Endodermal cell (in vitro differentiated cells): ENCODE results near the gene ASPSCR1. TPM values are rescaled to one million over a fixed set of nuclear protein-coding genes. Genes with fewer than 3 reads are reported as not detected.

Experiments used
- DNase-seq: peaks from one replicate; pipeline ENCODE4 v3.0.0-alpha.2; 2017
- H3K27ac ChIP-seq: 2 replicates; pipeline ENCODE4 v1.5.1; 2013; ENCODE audit warnings: mild to moderate bottlenecking, low read depth, low read length, moderate library complexity
- H3K27me3 ChIP-seq: 2 replicates; pipeline ENCODE4 v1.6.1; 2013; ENCODE audit warnings: mild to moderate bottlenecking, low read length, moderate library complexity; ENCODE audit not compliant: insufficient read depth, control insufficient read depth, poor library complexity, severe bottlenecking
- H3K36me3 ChIP-seq: 2 replicates; pipeline ENCODE4 v1.7.0; 2013; ENCODE audit warnings: mild to moderate bottlenecking, low read length, moderate library complexity; ENCODE audit not compliant: control insufficient read depth, insufficient read depth
- H3K4me1 ChIP-seq: one replicate; pipeline ENCODE4 v1.7.0; 2013; ENCODE audit warnings: low read length; ENCODE audit not compliant: control insufficient read depth, insufficient read depth
- H3K4me3 ChIP-seq: 2 replicates; pipeline ENCODE4 v1.5.1; 2013; ENCODE audit warnings: mild to moderate bottlenecking, low read length, moderate library complexity
- H3K9ac ChIP-seq: 2 replicates; pipeline ENCODE4 v1.6.1; 2013; ENCODE audit warnings: mild to moderate bottlenecking, low read length, moderate library complexity; ENCODE audit not compliant: poor library complexity, severe bottlenecking; ENCODE audit errors: extremely low read depth
- H3K9me3 ChIP-seq: 2 replicates; pipeline ENCODE4 v1.6.1; 2013; ENCODE audit warnings: mild to moderate bottlenecking, low read length, moderate library complexity; ENCODE audit not compliant: control insufficient read depth
- H3K27ac Mint-ChIP-seq: 2 replicates; pipeline ENCODE4 v1.8.0; 2020; ENCODE audit warnings: mixed read lengths
- H3K27me3 Mint-ChIP-seq: 2 replicates; pipeline ENCODE4 v1.8.0; 2021; ENCODE audit warnings: mild to moderate bottlenecking, mixed read lengths; ENCODE audit not compliant: insufficient read depth
- H3K36me3 Mint-ChIP-seq: 2 replicates; pipeline ENCODE4 v1.8.0; 2020; ENCODE audit warnings: low read depth, mixed read lengths
- H3K4me1 Mint-ChIP-seq: 2 replicates; pipeline ENCODE4 v1.8.0; 2020; ENCODE audit warnings: mixed read lengths
- H3K4me3 Mint-ChIP-seq: 2 replicates; pipeline ENCODE4 v1.8.0; 2020; ENCODE audit warnings: mild to moderate bottlenecking, moderate library complexity, mixed read lengths
- H3K9me3 Mint-ChIP-seq: 2 replicates; pipeline ENCODE4 v1.8.0; 2020; ENCODE audit warnings: mild to moderate bottlenecking, mixed read lengths
- CTCF ChIP-seq: fragments of 200-600 bp; sonication (generic); conservative IDR thresholded peaks from 2 replicates; pipeline ENCODE4 v1.5.0; 2021; ENCODE audit warnings: antibody characterized with exemption, mild to moderate bottlenecking
- WGBS, 2 experiments: methylation state at CpG; one replicate each; pipeline versions ENCODE4 v1.1.5 to v1.1.7; 2013; ENCODE audit warnings: missing lambda C conversion rate in 2 of 2, mixed read lengths in 1 of 2; ENCODE audit not compliant: insufficient coverage in 1 of 2, insufficient read length in 1 of 2; 5-methylcytosine and 5-hydroxymethylcytosine counted together
- total RNA-seq, 2 donors: library from RNA; stranded (reverse); fragmentation: NEBNext Ultra II Directional in 1 of 2; extraction: Animal tissue kit (Norgen Biotek cat#: 25700) in 1 of 2; gene quantifications; 2 replicates in 1 of 2; 3 replicates in 1 of 2; pipeline ENCODE4 v1.2.1, GENCODE V29; 2021

ASPSCR1 gene
- total RNA-seq, 2 donors from 2014 or later, result 50.8 to 65.4 TPM

- H3K9ac ChIP-seq, result no peak overlapping the region
- no peak overlapping the region for H3K4me3 Mint-ChIP-seq
These were observed 37.0 kb downstream of the ASPSCR1 start for GRCh38 chr17:82014432-82014831.

DNA sequence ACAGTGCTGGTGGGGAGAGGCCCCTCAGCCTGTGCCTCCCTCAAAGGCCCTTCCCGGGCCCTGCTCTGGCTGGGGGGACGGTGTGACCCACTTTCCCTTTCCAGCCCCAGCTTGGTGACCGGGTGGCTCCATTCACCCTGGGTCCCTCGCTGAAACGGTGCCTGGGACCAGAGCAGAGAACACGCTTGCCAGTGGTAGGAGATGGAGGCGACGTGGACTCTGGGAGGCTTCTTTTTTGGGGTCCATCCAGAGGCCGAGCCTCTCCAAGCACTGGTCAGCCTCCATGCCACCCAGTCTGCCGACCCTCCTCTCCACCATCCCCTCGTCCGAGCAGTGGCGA lies 37.5 kb downstream of the ASPSCR1 start:
- TF ChIP-seq CTCF, result no peak
- H3K9ac ChIP-seq, result no peak overlapping the region
- no peaks in the 10 kb centered on the region for H3K9me3 ChIP-seq
- DNase-seq, result no peak
- no peak overlapping the region for H3K27ac ChIP-seq
- Mint-ChIP-seq H3K4me3 (no peak overlapping the region), H3K27me3 (no peaks in the 10 kb centered on the region), H3K4me1 (no peaks in the 10 kb centered on the region), H3K27ac (no peak overlapping the region), H3K9me3 (no peaks in the 10 kb centered on the region), H3K36me3 (peaks cover 8% of the 10 kb centered on the region)
- H3K27me3 ChIP-seq, result no peaks in the 10 kb centered on the region
- WGBS, 2 experiments, result 91 to 92% methylated on average over 13 of the region's 13 CpGs
- H3K36me3 ChIP-seq, result peaks cover 7% of the 10 kb centered on the region
- no peak overlapping the region for H3K4me3 ChIP-seq
- H3K4me1 ChIP-seq, result no peaks in the 10 kb centered on the region

More at GRCh38 chr17:82014432-82014831, 37.0 kb downstream of the ASPSCR1 start:
- no peak for DNase-seq
- WGBS, 2 experiments, result 93% methylated on average over 12 to 23 of the region's 23 CpGs
- Mint-ChIP-seq H3K36me3 (peaks cover 8% of the 10 kb centered on the region), H3K4me1 (no peaks in the 10 kb centered on the region), H3K27ac (no peak overlapping the region), H3K27me3 (no peaks in the 10 kb centered on the region), H3K9me3 (no peaks in the 10 kb centered on the region)
- H3K36me3 ChIP-seq, result peaks cover 7% of the 10 kb centered on the region
- H3K27ac ChIP-seq, result no peak overlapping the region
- H3K4me1 ChIP-seq, result no peaks in the 10 kb centered on the region
- H3K9me3 ChIP-seq, result no peaks in the 10 kb centered on the region
- no peaks in the 10 kb centered on the region for H3K27me3 ChIP-seq
- no peak for TF ChIP-seq CTCF
- H3K4me3 ChIP-seq, result no peak overlapping the region

DNA sequence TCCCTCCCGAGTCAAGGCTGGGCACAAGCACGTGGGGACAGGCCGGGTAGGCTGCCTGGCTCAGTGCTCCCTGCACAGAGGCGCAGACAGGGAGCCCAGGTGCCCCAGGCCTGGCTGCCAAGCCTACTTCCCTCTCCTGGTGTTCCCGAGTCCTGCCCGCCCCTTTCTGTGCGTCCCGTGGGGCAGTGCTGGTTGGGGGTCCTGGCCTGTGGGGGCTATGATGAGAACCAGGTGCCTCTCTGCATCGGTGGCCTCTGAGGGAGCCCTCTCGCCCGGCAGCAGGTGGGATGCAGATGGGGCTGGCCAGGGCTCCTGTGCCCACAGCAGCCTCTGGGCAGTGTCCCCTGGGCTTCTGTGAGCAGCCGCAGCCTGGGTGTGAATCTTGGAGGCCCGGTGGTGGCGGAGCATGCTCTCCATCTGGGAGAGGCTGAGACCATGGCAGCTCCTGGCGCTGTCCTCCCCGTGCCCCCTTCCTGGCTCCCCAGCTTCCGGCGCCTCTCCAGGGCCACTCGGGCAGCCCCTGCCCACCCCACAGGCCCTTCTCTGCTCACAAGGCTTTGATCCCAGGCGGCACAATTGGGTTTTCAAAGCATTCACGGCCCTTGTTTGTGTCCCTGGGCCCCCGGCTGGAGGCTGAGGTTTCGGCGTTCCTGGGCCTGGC lies 38.0 kb downstream of the ASPSCR1 start:
- Mint-ChIP-seq H3K9me3 (no peaks in the 10 kb centered on the region), H3K36me3 (peaks cover 8% of the 10 kb centered on the region), H3K4me1 (no peaks in the 10 kb centered on the region), H3K27ac (no peak overlapping the region), H3K27me3 (no peaks in the 10 kb centered on the region), H3K4me3 (no peak overlapping the region)
- Histone ChIP-seq H3K27me3 (no peaks in the 10 kb centered on the region), H3K4me1 (no peaks in the 10 kb centered on the region), H3K4me3 (no peak overlapping the region), H3K9ac (no peak overlapping the region), H3K36me3 (peaks cover 7% of the 10 kb centered on the region), H3K27ac (peak overlapping the region; percentile 24), H3K9me3 (no peaks in the 10 kb centered on the region)
- DNase-seq, result no peak
- 86 to 89% methylated on average over 6 to 22 of the region's 24 CpGs for WGBS, 2 experiments
- TF ChIP-seq CTCF, result no peak
